ENCODE data around the gene TMA16. TPM values are rescaled to one million over a fixed set of nuclear protein-coding genes. Genes with fewer than 3 reads are reported as not detected.

TMA16 gene
- total and polyA plus RNA-seq, 2 donors (not counting 3 experiments of a cell fraction or from before 2014, with no cell fraction given), result 4.2 to 42.7 TPM

DNA sequence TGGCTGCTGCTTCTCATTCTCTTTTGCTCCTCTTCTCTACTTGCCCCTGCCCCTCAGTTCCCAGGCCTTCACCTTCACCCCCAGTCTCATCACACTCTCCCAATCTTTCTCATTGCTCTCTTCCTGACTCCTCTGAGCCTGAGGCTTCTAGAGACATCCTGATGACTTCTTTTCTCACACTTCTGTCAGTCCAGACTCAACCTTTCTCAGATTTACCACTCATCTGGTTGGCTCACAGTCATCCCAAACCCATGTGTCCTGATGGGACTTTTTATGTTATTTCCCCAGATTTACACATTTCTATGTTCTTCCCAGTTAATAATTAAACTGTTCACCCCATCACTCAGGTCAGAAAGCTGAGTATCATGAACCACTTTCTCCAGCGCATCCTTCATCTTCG, 68.0 kb downstream of the TMA16 start:
- no peak for DNase-seq (ENCODE audit: low read depth, low spot score)
- Histone ChIP-seq H3K9me1 (replicated peaks; ENCODE audit: control insufficient read depth, extremely low read depth, insufficient read depth, low read length) (no peaks in the 10 kb centered on the region), H3K9me3 (replicated peaks; ENCODE audit: control insufficient read depth, insufficient read depth, low read length) (no peaks in the 10 kb centered on the region), H3K36me3 (ENCODE audit: control insufficient read depth in 2 of 2, extremely low read depth in 1 of 2, insufficient read depth in 2 of 2, low read length in 2 of 2) (no peaks in the 10 kb centered on the region), H3K9ac (replicated peaks; ENCODE audit: extremely low read depth, insufficient read depth, low read length) (no peak overlapping the region), H3K27ac (ENCODE audit: insufficient read depth, low read depth, low read length) (no peak overlapping the region), H4K20me1 (replicated peaks; ENCODE audit: control insufficient read depth, extremely low read depth, insufficient read depth, low read length) (no peaks in the 10 kb centered on the region), H3K4me1 (ENCODE audit: control insufficient read depth, extremely low read depth, insufficient read depth, low read length) (no peaks in the 10 kb centered on the region), H3K4me3 (replicated peaks in 1 of 3; ENCODE audit: insufficient read depth in 1 of 3, low read depth in 1 of 3, low read length in 3 of 3) (no peak overlapping the region), H3K79me2 (ENCODE audit: control insufficient read depth, insufficient read depth, low read length) (no peaks in the 10 kb centered on the region), H3K27me3 (ENCODE audit: control insufficient read depth in 2 of 2, insufficient read depth in 2 of 2, low read length in 2 of 2) (no peaks in the 10 kb centered on the region), H2AFZ (ENCODE audit: low read depth, low read length) (no peak overlapping the region), H3K4me2 (ENCODE audit: insufficient read depth, low read length) (no peak overlapping the region)
- BruUV-seq (replicated peaks), result no TSS peak
- no peak for TF ChIP-seq FOS (IDR thresholded peaks at IDR 0.05; ENCODE audit: borderline replicate concordance, insufficient read depth, low read length)
- TF ChIP-seq EZH2 (IDR thresholded peaks at IDR 0.05; ENCODE audit: borderline replicate concordance, low read depth, low read length, severe bottlenecking), result no peak
- no peak for TF ChIP-seq POLR2A (IDR thresholded peaks at IDR 0.05; ENCODE audit: low read depth, low read length)
- TF ChIP-seq, protein P1, sequence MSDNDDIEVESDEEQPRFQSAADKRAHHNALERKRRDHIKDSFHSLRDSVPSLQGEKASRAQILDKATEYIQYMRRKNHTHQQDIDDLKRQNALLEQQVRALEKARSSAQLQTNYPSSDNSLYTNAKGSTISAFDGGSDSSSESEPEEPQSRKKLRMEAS (IDR thresholded peaks at IDR 0.05; ENCODE audit: insufficient read depth, insufficient read length), result no peak
- no peak for TF ChIP-seq JUN (IDR thresholded peaks at IDR 0.05; ENCODE audit: borderline replicate concordance, insufficient read depth, insufficient read length, low read depth)
- no peak for TF ChIP-seq MYC (IDR thresholded peaks at IDR 0.05; ENCODE audit: low read depth, low read length)
- TF ChIP-seq GATA2 (IDR thresholded peaks at IDR 0.05; ENCODE audit: insufficient read depth, insufficient read length, low read depth, low read length), result no peak
- TF ChIP-seq, protein P2, sequence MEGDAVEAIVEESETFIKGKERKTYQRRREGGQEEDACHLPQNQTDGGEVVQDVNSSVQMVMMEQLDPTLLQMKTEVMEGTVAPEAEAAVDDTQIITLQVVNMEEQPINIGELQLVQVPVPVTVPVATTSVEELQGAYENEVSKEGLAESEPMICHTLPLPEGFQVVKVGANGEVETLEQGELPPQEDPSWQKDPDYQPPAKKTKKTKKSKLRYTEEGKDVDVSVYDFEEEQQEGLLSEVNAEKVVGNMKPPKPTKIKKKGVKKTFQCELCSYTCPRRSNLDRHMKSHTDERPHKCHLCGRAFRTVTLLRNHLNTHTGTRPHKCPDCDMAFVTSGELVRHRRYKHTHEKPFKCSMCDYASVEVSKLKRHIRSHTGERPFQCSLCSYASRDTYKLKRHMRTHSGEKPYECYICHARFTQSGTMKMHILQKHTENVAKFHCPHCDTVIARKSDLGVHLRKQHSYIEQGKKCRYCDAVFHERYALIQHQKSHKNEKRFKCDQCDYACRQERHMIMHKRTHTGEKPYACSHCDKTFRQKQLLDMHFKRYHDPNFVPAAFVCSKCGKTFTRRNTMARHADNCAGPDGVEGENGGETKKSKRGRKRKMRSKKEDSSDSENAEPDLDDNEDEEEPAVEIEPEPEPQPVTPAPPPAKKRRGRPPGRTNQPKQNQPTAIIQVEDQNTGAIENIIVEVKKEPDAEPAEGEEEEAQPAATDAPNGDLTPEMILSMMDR (IDR thresholded peaks at IDR 0.05; ENCODE audit: extremely low read depth in 1 of 2, insufficient read depth in 1 of 2, low read depth in 1 of 2, low read length in 2 of 2), result no peak
- no peak for TF ChIP-seq POLR2AphosphoS5 (IDR thresholded peaks at IDR 0.05; ENCODE audit: insufficient read depth, low read depth, low read length)
- CTCF ChIA-PET, result interaction anchor here (1.0 kb wide), 1 partner anchor 12 kb away, joined by 3 read pairs; no protein-coding TSS in a partner anchor
- POLR2A ChIA-PET, result no interaction called here
- intact Hi-C loops (cut with micrococcal nuclease) (no loop called here), dilution Hi-C loops (cut with MboI; ENCODE audit: extremely low pct_ligation_motif_present, low sequenced_read_pairs) (no loop called here)
- no peak for FAIRE-seq

All from endothelial cell of umbilical vein (primary cell).